K562 (cell line): Measurements from ENCODE around the gene RASIP1. TPM values are rescaled to one million over a fixed set of nuclear protein-coding genes. Genes with fewer than 3 reads are reported as not detected.

ENCODE experiments used
- CEBPG ChIP-seq, 3 experiments: fragments of 200-800 bp in 1 of 3; sonication (Bioruptor generic) in 1 of 3; sonication (generic) in 1 of 3; formaldehyde crosslinking in 1 of 3; IDR thresholded peaks in 2 of 3; conservative IDR thresholded peaks in 1 of 3; 2 replicates each; pipeline versions ENCODE4 v1.6.1 to v1.8.0; 2016 to 2022; ENCODE audit warnings: missing compliant biosample characterization in 2 of 3, missing genetic modification characterization in 2 of 3, mild to moderate bottlenecking in 1 of 3, missing genetic modification reagents in 1 of 3
- ESRRA ChIP-seq: fragments of 450-650 bp; IDR thresholded peaks from 2 replicates; pipeline ENCODE4 v1.6.1; 2014; ENCODE audit warnings: low read depth, mild to moderate bottlenecking, moderate library complexity, borderline replicate concordance
- JUN ChIP-seq, 2 experiments: sonication (generic) in 1 of 2; formaldehyde crosslinking in 1 of 2; IDR thresholded peaks; 2 replicates each; pipeline versions ENCODE4 v1.6.1 to v1.8.0; 2012 to 2022; ENCODE audit warnings: borderline replicate concordance in 2 of 2, mild to moderate bottlenecking in 2 of 2, improper control_type of control experiment in 1 of 2, low read depth in 1 of 2, low read length in 1 of 2, missing genetic modification reagents in 1 of 2
- JUND ChIP-seq, 2 experiments: IDR thresholded peaks; 2 replicates in 1 of 2; 3 replicates in 1 of 2; pipeline ENCODE4 v1.6.1; 2011; ENCODE audit warnings: borderline replicate concordance in 2 of 2, low read depth in 2 of 2, low read length in 2 of 2, improper control_type of control experiment in 1 of 2, missing biosample characterization in 1 of 2, missing genetic modification characterization in 1 of 2, missing genetic modification reagents in 1 of 2
- KDM5B ChIP-seq: fragments of 200-600 bp; sonication (generic); IDR thresholded peaks from 2 replicates; pipeline ENCODE4 v1.6.1; 2012; ENCODE audit warnings: low read depth, mild to moderate bottlenecking, moderate library complexity, low read length, control low read depth, inconsistent platforms; ENCODE audit not compliant: insufficient replicate concordance
- MEIS2 ChIP-seq: fragments of 450-650 bp; IDR thresholded peaks from 2 replicates; pipeline ENCODE4 v1.6.1; 2014; ENCODE audit warnings: mild to moderate bottlenecking; ENCODE audit not compliant: partially characterized antibody
- MIER1 ChIP-seq: fragments of 450-650 bp; IDR thresholded peaks from 2 replicates; pipeline ENCODE4 v1.6.1; 2016; ENCODE audit warnings: antibody characterized with exemption, mild to moderate bottlenecking, low read depth
- RAD21 ChIP-seq, 2 experiments: fragments of 250-450 bp in 1 of 2; fragments of 450-650 bp in 1 of 2; sonication (Bioruptor Pico) in 1 of 2; formaldehyde crosslinking in 1 of 2; IDR thresholded peaks in 1 of 2; conservative IDR thresholded peaks in 1 of 2; 2 replicates each; pipeline versions ENCODE4 v1.4.0 to v1.8.0; 2020 to 2022; ENCODE audit warnings: mild to moderate bottlenecking in 2 of 2, moderate library complexity in 1 of 2
- RB1 ChIP-seq: fragments of 450-650 bp; IDR thresholded peaks from 2 replicates; pipeline ENCODE4 v1.6.1; 2017; ENCODE audit warnings: low read depth, mild to moderate bottlenecking
- RBFOX2 ChIP-seq: fragments of 200-400 bp; formaldehyde crosslinking; IDR thresholded peaks from 2 replicates; pipeline ENCODE4 v1.6.1; 2017; ENCODE audit warnings: low read depth, mild to moderate bottlenecking, low read length, moderate library complexity
- SETDB1 ChIP-seq: IDR thresholded peaks from one replicate; pipeline ENCODE4 v1.6.1; 2012; ENCODE audit warnings: low read length, control low read depth, inconsistent platforms
- TEAD4 ChIP-seq, 2 experiments: sonication (generic) in 1 of 2; formaldehyde crosslinking in 1 of 2; IDR thresholded peaks; 2 replicates each; pipeline versions ENCODE4 v1.6.1 to v1.8.0; 2012 to 2022; ENCODE audit warnings: borderline replicate concordance in 1 of 2, inconsistent platforms in 1 of 2, low read length in 1 of 2, mild to moderate bottlenecking in 1 of 2, missing genetic modification reagents in 1 of 2
- ZNF263 ChIP-seq: sonication (generic); formaldehyde crosslinking; IDR thresholded peaks from 2 replicates; pipeline ENCODE4 v1.8.0; 2022; ENCODE audit warnings: mild to moderate bottlenecking, missing genetic modification reagents, borderline replicate concordance
- ZNF668 ChIP-seq: fragments of 250-450 bp; sonication (Bioruptor Pico); IDR thresholded peaks from 2 replicates; pipeline ENCODE4 v1.8.0; 2022; ENCODE audit warnings: mild to moderate bottlenecking, inconsistent platforms
- polyA plus RNA-seq, 8 experiments: library from polyadenylated mRNA; depleted of rRNA in 4 of 8; stranded (reverse) in 5 of 8; unstranded in 3 of 8; fragments of >200 nt; fragmentation: Nextera tagmentation in 2 of 8; fragmentation: Illumina TruSeq in 1 of 8; extraction: Ambion mirVana in 2 of 8; extraction: Trizol in 1 of 8; gene quantifications; 2 replicates each; pipeline versions ENCODE4 v1.2.1 to v1.2.3, GENCODE V29; 2011 to 2014; ENCODE audit warnings: inconsistent platforms in 1 of 8, missing spikeins in 1 of 8
- total RNA-seq, 7 experiments: library from RNA; depleted of rRNA in 6 of 7; stranded (reverse); fragments of >200 nt in 6 of 7; fragmentation: Illumina TruSeq in 2 of 7; extraction: Trizol in 2 of 7; gene quantifications; 2 replicates each; pipeline versions ENCODE4 v1.2.1 to v1.2.3, GENCODE V29; 2011 to 2021; ENCODE audit warnings: low replicate concordance in 1 of 7
- TF ChIP-seq, protein P1 (sequence below): sonication (generic); formaldehyde crosslinking; IDR thresholded peaks from 2 replicates; pipeline ENCODE4 v1.8.0; 2022; ENCODE audit warnings: missing genetic modification reagents, mild to moderate bottlenecking, moderate library complexity, borderline replicate concordance

The RASIP1 gene
- total and polyA plus RNA-seq, 9 of the 15 experiments (the other 6 are each of a cell fraction or from before 2014, with no cell fraction given), result 0.20 to 4.7 (median 1.5) TPM

GRCh38 chr19:48674921-48675824 is 65.2 kb downstream of the RASIP1 start (continued):
- TF ChIP-seq CEBPG (CRISPR knock-in tag; IDR thresholded peaks at IDR 0.05), result no peak
- TF ChIP-seq CEBPG (tag; conservative IDR thresholded peaks at IDR 0.05 in 1 of 2, IDR thresholded peaks at IDR 0.05 in 1 of 2), result no peak
- TF ChIP-seq, protein P1, sequence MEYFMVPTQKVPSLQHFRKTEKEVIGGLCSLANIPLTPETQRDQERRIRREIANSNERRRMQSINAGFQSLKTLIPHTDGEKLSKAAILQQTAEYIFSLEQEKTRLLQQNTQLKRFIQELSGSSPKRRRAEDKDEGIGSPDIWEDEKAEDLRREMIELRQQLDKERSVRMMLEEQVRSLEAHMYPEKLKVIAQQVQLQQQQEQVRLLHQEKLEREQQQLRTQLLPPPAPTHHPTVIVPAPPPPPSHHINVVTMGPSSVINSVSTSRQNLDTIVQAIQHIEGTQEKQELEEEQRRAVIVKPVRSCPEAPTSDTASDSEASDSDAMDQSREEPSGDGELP (CRISPR knock-in tag), result peak; percentile 46; the same call in 1 of the 2 replicates
- TF ChIP-seq MIER1, result no peak
- TF ChIP-seq ZNF668 (CRISPR knock-in tag), result no peak
- TF ChIP-seq KDM5B, result no peak
- TF ChIP-seq JUN (IDR thresholded peaks at IDR 0.05; ENCODE audit: borderline replicate concordance, low read depth, low read length), result no peak
- peak; percentile 26; the same call in 1 of the 2 replicates for TF ChIP-seq JUN (CRISPR knock-in tag; IDR thresholded peaks at IDR 0.05; ENCODE audit: borderline replicate concordance)
- TF ChIP-seq TEAD4 (IDR thresholded peaks at IDR 0.05; ENCODE audit: low read length), result peak; percentile 48
- TF ChIP-seq TEAD4 (CRISPR knock-in tag; IDR thresholded peaks at IDR 0.05; ENCODE audit: borderline replicate concordance), result peak; percentile 77
- no peak for TF ChIP-seq SETDB1
- no peak for TF ChIP-seq MEIS2
- TF ChIP-seq ZNF263 (CRISPR knock-in tag), result peak; percentile 78; the same call in 1 of the 2 replicates
- peak; percentile 45; the same call in 1 of the 2 replicates for TF ChIP-seq JUND (IDR thresholded peaks at IDR 0.05; ENCODE audit: borderline replicate concordance, low read depth, low read length)
- TF ChIP-seq JUND (tag; IDR thresholded peaks at IDR 0.05; ENCODE audit: borderline replicate concordance, low read depth, low read length), result no peak; the same call in 2 of the 3 replicates
- TF ChIP-seq RBFOX2, result 0 out of 2 replicates have a peak, but pooled peaks have one; percentile 25
- peak; percentile 80 to 88 for TF ChIP-seq RAD21 (CRISPR knock-in tag; conservative IDR thresholded peaks at IDR 0.05 in 1 of 2, IDR thresholded peaks at IDR 0.05 in 1 of 2)
- TF ChIP-seq RB1, result 0 out of 2 replicates have a peak, but pooled peaks have one; percentile 27
- TF ChIP-seq ESRRA, result peak; percentile 69
